Lower leg skin (tissue), 3 donors: ENCODE data around the gene ZCCHC24.

Source experiments
- CTCF ChIP-seq, 3 donors: fragments of 450-650 bp; IDR thresholded peaks; one replicate each; pipeline ENCODE4 v1.5.1; 2016; ENCODE audit warnings: antibody characterized with exemption in 3 of 3, mild to moderate bottlenecking in 3 of 3, moderate library complexity in 2 of 3
- POLR2A ChIP-seq, 2 donors: fragments of 450-650 bp; IDR thresholded peaks; one replicate each; pipeline ENCODE4 v1.6.1; 2016 to 2017; ENCODE audit warnings: antibody characterized with exemption in 2 of 2, mild to moderate bottlenecking in 1 of 2, moderate library complexity in 1 of 2

- TF ChIP-seq POLR2A (IDR thresholded peaks at IDR 0.05) (no peak), CTCF (IDR thresholded peaks at IDR 0.05) (no peak)
These were observed 24.3 kb downstream of the ZCCHC24 start for GRCh38 chr10:79420974-79421688.
